BE2C (cell line): Measurements from ENCODE around the gene TOMM34.

ENCODE experiments used
- DNase-seq: peaks from one replicate; pipeline ENCODE4 v3.0.0-alpha.2; 2020
- H3K27me3 ChIP-seq: fragments of 250-450 bp; sonication (Bioruptor Pico); 2 replicates; pipeline ENCODE4 v1.5.1; 2020; ENCODE audit warnings: mild to moderate bottlenecking
- H3K36me3 ChIP-seq: fragments of 250-450 bp; sonication (Bioruptor Pico); 2 replicates; pipeline ENCODE4 v1.5.1; 2020; ENCODE audit warnings: mild to moderate bottlenecking
- H3K4me1 ChIP-seq: fragments of 250-450 bp; sonication (Bioruptor Pico); 2 replicates; pipeline ENCODE4 v1.5.1; 2020
- H3K4me3 ChIP-seq: 2 replicates; pipeline ENCODE4 v1.5.1; 2011; ENCODE audit warnings: low read depth, low read length
- H3K9me3 ChIP-seq: fragments of 250-450 bp; sonication (Bioruptor Pico); 2 replicates; pipeline ENCODE4 v1.5.1; 2020
- TF ChIP-seq, protein P1 (sequence below): IDR thresholded peaks from 2 replicates; pipeline ENCODE4 v1.5.1; 2012; ENCODE audit warnings: mild to moderate bottlenecking, low read depth, low read length

TOMM34 gene

GRCh38 chr20:44945261-44945660 lies 14.9 kb downstream of the TOMM34 start:
- Histone ChIP-seq H3K36me3 (peaks cover 91% of the 10 kb centered on the region), H3K4me1 (no peaks in the 10 kb centered on the region), H3K4me3 (no peak overlapping the region), H3K27me3 (no peaks in the 10 kb centered on the region), H3K9me3 (no peaks in the 10 kb centered on the region)
- no peak for DNase-seq
- TF ChIP-seq, protein P1, sequence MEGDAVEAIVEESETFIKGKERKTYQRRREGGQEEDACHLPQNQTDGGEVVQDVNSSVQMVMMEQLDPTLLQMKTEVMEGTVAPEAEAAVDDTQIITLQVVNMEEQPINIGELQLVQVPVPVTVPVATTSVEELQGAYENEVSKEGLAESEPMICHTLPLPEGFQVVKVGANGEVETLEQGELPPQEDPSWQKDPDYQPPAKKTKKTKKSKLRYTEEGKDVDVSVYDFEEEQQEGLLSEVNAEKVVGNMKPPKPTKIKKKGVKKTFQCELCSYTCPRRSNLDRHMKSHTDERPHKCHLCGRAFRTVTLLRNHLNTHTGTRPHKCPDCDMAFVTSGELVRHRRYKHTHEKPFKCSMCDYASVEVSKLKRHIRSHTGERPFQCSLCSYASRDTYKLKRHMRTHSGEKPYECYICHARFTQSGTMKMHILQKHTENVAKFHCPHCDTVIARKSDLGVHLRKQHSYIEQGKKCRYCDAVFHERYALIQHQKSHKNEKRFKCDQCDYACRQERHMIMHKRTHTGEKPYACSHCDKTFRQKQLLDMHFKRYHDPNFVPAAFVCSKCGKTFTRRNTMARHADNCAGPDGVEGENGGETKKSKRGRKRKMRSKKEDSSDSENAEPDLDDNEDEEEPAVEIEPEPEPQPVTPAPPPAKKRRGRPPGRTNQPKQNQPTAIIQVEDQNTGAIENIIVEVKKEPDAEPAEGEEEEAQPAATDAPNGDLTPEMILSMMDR, result no peak

DNA sequence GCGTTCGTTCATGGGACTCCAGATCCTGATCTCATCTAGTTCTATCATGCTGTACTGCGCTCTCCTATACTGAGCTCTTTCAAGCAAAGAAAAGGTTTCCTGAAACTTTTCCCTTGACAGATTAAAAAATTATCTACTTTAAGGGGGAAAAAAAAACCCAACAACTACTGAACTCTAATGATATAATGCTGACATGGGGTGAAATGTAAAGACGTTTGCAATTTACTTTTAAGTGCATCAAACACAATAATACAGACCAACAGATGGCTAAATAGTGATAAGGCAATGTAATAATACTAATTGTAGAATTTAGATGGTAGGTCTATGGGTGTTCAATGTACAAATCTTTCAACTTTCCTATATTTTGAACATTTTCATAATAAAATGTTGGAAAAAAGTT lies 16.4 kb downstream of the TOMM34 start:
- no peak for DNase-seq
- H3K9me3 ChIP-seq, result no peaks in the 10 kb centered on the region

DNA sequence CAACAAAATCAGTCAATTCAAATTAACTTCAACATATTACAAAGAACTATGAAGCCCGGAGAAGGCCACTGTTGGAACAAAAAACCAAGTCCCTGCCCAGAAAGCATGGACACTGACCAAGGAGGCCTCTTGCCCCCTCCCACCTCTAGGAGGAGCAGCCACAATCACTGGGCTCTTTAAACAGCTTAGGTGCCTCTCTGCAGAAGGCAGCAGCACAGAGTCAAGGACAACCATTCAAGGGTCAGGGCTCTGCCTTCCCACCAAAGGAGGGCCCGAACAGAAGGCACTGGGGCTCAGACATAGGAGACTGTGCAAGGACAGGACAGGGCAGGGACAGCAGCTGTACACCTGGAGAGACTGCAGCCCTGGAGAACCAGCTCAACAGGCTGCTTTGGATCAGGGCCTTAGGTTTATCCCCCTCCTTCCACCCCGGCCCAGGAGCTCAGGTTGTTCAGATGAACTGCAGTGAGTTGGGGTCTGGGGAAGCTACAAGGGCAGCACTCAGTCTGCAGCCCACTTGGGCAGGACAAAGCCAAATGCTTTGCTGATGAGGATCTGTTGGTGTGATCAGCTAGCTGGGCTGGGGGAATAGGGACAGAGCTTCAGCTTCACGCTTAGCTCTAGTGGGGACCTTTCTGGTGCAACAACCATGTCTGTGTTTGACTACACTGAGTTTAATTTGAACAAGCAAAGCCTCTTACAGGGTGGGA lies 17.8 kb downstream of the TOMM34 start:
- peaks cover 63% of the 10 kb centered on the region for H3K36me3 ChIP-seq
- no peak overlapping the region for H3K4me3 ChIP-seq
- H3K27me3 ChIP-seq, result no peaks in the 10 kb centered on the region
- DNase-seq, result no peak
- TF ChIP-seq, protein P1, result no peak
- H3K9me3 ChIP-seq, result no peaks in the 10 kb centered on the region
- no peaks in the 10 kb centered on the region for H3K4me1 ChIP-seq

More for the DNA sequence above, 16.4 kb downstream of the TOMM34 start:
- TF ChIP-seq, protein P1, result no peak
- H3K4me3 ChIP-seq, result no peak overlapping the region
- no peaks in the 10 kb centered on the region for H3K27me3 ChIP-seq
- H3K36me3 ChIP-seq, result peaks cover 77% of the 10 kb centered on the region
- H3K4me1 ChIP-seq, result no peaks in the 10 kb centered on the region

- no peak for DNase-seq
- no peaks in the 10 kb centered on the region for H3K9me3 ChIP-seq
- no peak overlapping the region for H3K4me3 ChIP-seq
- no peaks in the 10 kb centered on the region for H3K27me3 ChIP-seq
- no peaks in the 10 kb centered on the region for H3K4me1 ChIP-seq
- TF ChIP-seq, protein P1, result no peak
- H3K36me3 ChIP-seq, result peaks cover 51% of the 10 kb centered on the region
Observed at GRCh38 chr20:44941120-44941691, 19.0 kb downstream of the TOMM34 start.

DNA sequence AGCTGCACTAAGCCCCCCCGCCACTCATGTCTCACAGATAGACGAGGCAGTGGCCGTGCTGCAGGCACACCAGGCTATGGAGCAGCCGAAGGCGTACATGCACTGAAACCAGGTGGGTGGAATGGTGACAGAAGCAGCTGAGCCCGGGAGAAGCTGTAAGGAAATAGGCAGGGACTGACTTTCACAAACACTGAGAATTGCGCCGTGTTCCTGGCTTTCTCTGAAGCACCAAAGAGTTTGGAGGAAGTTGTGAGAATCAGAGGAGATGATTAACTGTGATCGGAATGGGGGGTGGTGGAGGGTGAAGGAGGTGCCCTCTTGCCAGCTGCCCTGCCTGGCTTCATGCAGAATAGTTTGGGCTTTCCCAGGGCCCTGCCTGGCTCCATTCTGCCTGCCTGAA lies 21.6 kb downstream of the TOMM34 start:
- no peaks in the 10 kb centered on the region for H3K4me1 ChIP-seq
- H3K36me3 ChIP-seq, result peaks cover 31% of the 10 kb centered on the region
- no peak for DNase-seq
- H3K9me3 ChIP-seq, result no peaks in the 10 kb centered on the region
- TF ChIP-seq, protein P1, result no peak
- no peak overlapping the region for H3K4me3 ChIP-seq
- no peaks in the 10 kb centered on the region for H3K27me3 ChIP-seq

DNA sequence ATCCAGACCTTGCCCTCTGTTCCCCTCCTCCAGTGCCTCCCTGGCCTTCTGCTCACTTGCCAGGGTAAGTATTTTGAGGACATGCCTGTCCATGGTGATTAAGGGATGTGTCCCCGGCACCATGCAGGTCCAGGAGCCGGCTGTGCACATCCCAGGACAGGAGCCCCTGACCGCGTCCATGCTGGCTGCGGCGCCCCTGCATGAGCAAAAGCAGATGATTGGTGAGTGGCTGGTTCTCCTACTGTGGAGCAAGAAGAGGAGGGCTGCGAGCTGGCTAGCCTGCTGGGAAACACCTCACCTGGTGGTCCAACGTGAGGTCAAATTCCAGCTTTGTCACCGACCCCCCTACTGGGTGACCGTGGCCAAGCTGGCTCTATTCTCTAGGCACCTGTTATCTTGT lies 23.7 kb downstream of the TOMM34 start:
- H3K36me3 ChIP-seq, result peaks cover 15% of the 10 kb centered on the region
- TF ChIP-seq, protein P1, result no peak
- H3K27me3 ChIP-seq, result no peaks in the 10 kb centered on the region
- no peak for DNase-seq
- H3K4me3 ChIP-seq, result no peak overlapping the region
- no peaks in the 10 kb centered on the region for H3K4me1 ChIP-seq
- H3K9me3 ChIP-seq, result no peaks in the 10 kb centered on the region
